ENCODE measurements around the gene C16orf86. TPM values are rescaled to one million over a fixed set of nuclear protein-coding genes. Genes with fewer than 3 reads are reported as not detected.

Gene C16orf86
- total and polyA plus RNA-seq, 2 of the 8 experiments (the other 6 are each of a cell fraction or from before 2014, with no cell fraction given): 1.4 to 2.3 TPM

GRCh38 chr16:67668495-67669157, 2.0 kb downstream of the C16orf86 start:
- peak overlapping the region; percentile 47 for H4K91ac ChIP-seq (replicated peaks; ENCODE audit: insufficient read length, low read length)
- H3K27me3 ChIP-seq (replicated peaks in 1 of 4; ENCODE audit: control insufficient read depth in 3 of 4, extremely low read depth in 1 of 4, insufficient read depth in 3 of 4, low read length in 3 of 4): peaks cover 0 to 3% (median 0%) of the 10 kb centered on the region in 4 experiments; a peak in 2 of 7 replicates
- H3K9ac ChIP-seq (replicated peaks in 1 of 4; ENCODE audit: extremely low read depth in 1 of 4, low read depth in 3 of 4, low read length in 3 of 4): no peak overlapping the region
- H3K79me1 ChIP-seq (ENCODE audit: low read depth, low read length): no peaks in the 10 kb centered on the region
- no peaks in the 10 kb centered on the region for H3K36me3 ChIP-seq (ENCODE audit: control insufficient read depth in 2 of 4, insufficient read depth in 4 of 4, low read length in 3 of 4)
- H2BK5ac ChIP-seq (ENCODE audit: low read depth, low read length): no peak overlapping the region
- no peak overlapping the region for H2BK12ac ChIP-seq (ENCODE audit: low read depth, low read length)
- ChIA-PET POLR2A (ENCODE audit: partially characterized antibody) (interaction anchor here (2.1 kb wide), 1 partner anchor 148 kb away, joined by 5 read pairs; no protein-coding TSS in a partner anchor), CTCF (ENCODE audit: partially characterized antibody) (interaction anchor here (0.6 to 13.7 kb wide), 32 partner anchors 11 to 273 kb away, joined by 3 to 202 read pairs (median 4); partner anchors contain the start of genes CARMIL2 and CTRL)
- H2AFZ ChIP-seq (ENCODE audit: low read length): no peak overlapping the region
- H2BK15ac ChIP-seq (ENCODE audit: low read length): no peak overlapping the region
- TF ChIP-seq ATF2 (IDR thresholded peaks at IDR 0.05; ENCODE audit: low read length) (no peak), CTCF (IDR thresholded peaks at IDR 0.05; ENCODE audit: control extremely low read depth in 1 of 3, insufficient read depth in 1 of 3, low read depth in 1 of 3, low read length in 3 of 3) (peak in 1 of 3 experiments; percentile 4; a peak in 1 of 4 replicates)
- no peak overlapping the region for H4K8ac ChIP-seq (ENCODE audit: extremely low read depth, insufficient read depth, low read length)
- FAIRE-seq (no peak), DNase-seq (ENCODE audit: low read depth in 1 of 2, low spot score in 2 of 2) (no peak)
- H2BK120ac ChIP-seq (replicated peaks; ENCODE audit: low read depth, low read length): no peak overlapping the region
- H3K79me2 ChIP-seq (ENCODE audit: control insufficient read depth in 1 of 2, insufficient read depth in 2 of 2, low read length in 2 of 2): no peaks in the 10 kb centered on the region
- no peak overlapping the region for H3K4me2 ChIP-seq (ENCODE audit: insufficient read depth in 1 of 2, low read depth in 2 of 2, low read length in 2 of 2)
- no peak overlapping the region for H3K4ac ChIP-seq (replicated peaks; ENCODE audit: insufficient read length, low read depth, low read length)
- no peak overlapping the region for H3K27ac ChIP-seq (ENCODE audit: low read depth, low read length)
- peaks cover 11% of the 10 kb centered on the region; the same call in 1 of the 2 replicates for H3K23me2 ChIP-seq (ENCODE audit: low read depth, low read length)
- no peak overlapping the region for H3K4me3 ChIP-seq (ENCODE audit: extremely low read depth in 1 of 4, insufficient read depth in 2 of 4, low read depth in 3 of 4, low read length in 4 of 4)
- peaks cover 0 to 20% (median 12%) of the 10 kb centered on the region in 4 experiments; a peak in 5 of 7 replicates for H3K4me1 ChIP-seq (replicated peaks in 1 of 4; ENCODE audit: control insufficient read depth in 3 of 4, insufficient read depth in 4 of 4, low read length in 3 of 4)
- no peak overlapping the region for H3K23ac ChIP-seq (ENCODE audit: insufficient read length)
- H3K56ac ChIP-seq (replicated peaks; ENCODE audit: insufficient read length, low read depth, low read length): no peak overlapping the region
- no peak overlapping the region for H3K18ac ChIP-seq (ENCODE audit: extremely low read depth, low read length)
- WGBS, 2 experiments (ENCODE audit: extremely low coverage in 1 of 2, insufficient coverage in 1 of 2, insufficient read length in 1 of 2, insufficient replicate concordance in 2 of 2, low coverage in 1 of 2, low lambda C conversion rate in 2 of 2, missing lambda C conversion rate in 1 of 2): 81% methylated on average over 6 of the region's 6 CpGs; no CpG with 5 or more reads in 1 of the 2 experiments
- no peaks in the 10 kb centered on the region for H3K9me3 ChIP-seq (ENCODE audit: insufficient read depth in 2 of 2, low read depth in 1 of 2, low read length in 1 of 2)
- no peak overlapping the region for H3K14ac ChIP-seq (ENCODE audit: insufficient read length)
- peaks cover 3 to 10% of the 10 kb centered on the region in 2 experiments for H4K20me1 ChIP-seq (replicated peaks in 1 of 2; ENCODE audit: control insufficient read depth in 1 of 2, insufficient read depth in 2 of 2, low read length in 2 of 2)
- H2BK20ac ChIP-seq (ENCODE audit: low read length): no peak overlapping the region
- H4K5ac ChIP-seq (ENCODE audit: insufficient read length, low read depth, low read length): no peak overlapping the region
- no peak overlapping the region for H2AK5ac ChIP-seq (ENCODE audit: low read depth, low read length)

Data from H1 (cell line).